Activated B cell treated with CpG ODN at 0.5 μM for 24 hours (primary cell): Measurements from ENCODE around the gene S100A6. TPM values are rescaled to one million over a fixed set of nuclear protein-coding genes. Genes with fewer than 3 reads are reported as not detected.

Experiments
- ATAC-seq: fragments of 200-7000 bp; cut with Tn5 transposase; one replicate; pipeline ENCODE4 v1.10.0; 2021; ENCODE audit warnings: low read depth, mild to moderate bottlenecking, moderate library complexity
- CTCF ChIA-PET: fragments of 350-600 bp; sonication (Branson Sonifier 250); formaldehyde crosslinking; loops from one replicate; lab custom pipeline; 2021; ENCODE audit warnings: antibody characterized with exemption; lab: Charles Lee
- POLR2A ChIA-PET: fragments of 350-600 bp; sonication (Branson Sonifier 250); formaldehyde crosslinking; loops from one replicate; lab custom pipeline; 2021; ENCODE audit warnings: antibody characterized with exemption; lab: Charles Lee
- DNase-seq: peaks from one replicate; pipeline ENCODE4 v3.0.0; 2022
- H3K27ac Mint-ChIP-seq: one replicate; pipeline ENCODE4 v1.8.0; 2020; ENCODE audit warnings: mixed read lengths
- H3K27me3 Mint-ChIP-seq: one replicate; pipeline ENCODE4 v1.8.0; 2021; ENCODE audit warnings: mixed read lengths
- H3K36me3 Mint-ChIP-seq: one replicate; pipeline ENCODE4 v1.8.0; 2021; ENCODE audit warnings: low read depth, mixed read lengths
- H3K4me1 Mint-ChIP-seq: one replicate; pipeline ENCODE4 v1.8.0; 2021; ENCODE audit warnings: mixed read lengths
- H3K4me3 Mint-ChIP-seq: one replicate; pipeline ENCODE4 v1.8.0; 2020; ENCODE audit warnings: mild to moderate bottlenecking, mixed read lengths
- H3K9me3 Mint-ChIP-seq: one replicate; pipeline ENCODE4 v1.8.0; 2020; ENCODE audit warnings: mixed read lengths
- CTCF ChIP-seq: fragments of 200-600 bp; IDR thresholded peaks from one replicate; pipeline ENCODE4 v1.8.0; 2022; ENCODE audit warnings: antibody characterized with exemption, mild to moderate bottlenecking
- intact Hi-C: fragments of 100-400 bp; cut with micrococcal nuclease; formaldehyde crosslinking; loops from one replicate; pipeline ENCODE4 v1.15.1; 2024
- total RNA-seq: library from RNA; stranded (reverse); gene quantifications from 2 replicates; pipeline ENCODE4 v1.2.3, GENCODE V29; 2022

Gene S100A6
- total RNA-seq, 1 donor from 2014 or later = 166 TPM

GRCh38 chr1:153538315-153538821, 2.6 kb upstream of the S100A6 start:
- Mint-ChIP-seq H3K27ac (no peak overlapping the region), H3K4me1 (peaks cover 65% of the 10 kb centered on the region), H3K27me3 (no peaks in the 10 kb centered on the region), H3K4me3 (no peak overlapping the region), H3K36me3 (peaks cover 13% of the 10 kb centered on the region), H3K9me3 (no peaks in the 10 kb centered on the region)
- intact Hi-C loops = no loop called here
- no peak for TF ChIP-seq CTCF
- no peak for DNase-seq
- ChIA-PET CTCF (interaction anchor here (1.2 kb wide), 1 partner anchor 30 kb away, joined by 3 read pairs; no protein-coding TSS in a partner anchor), POLR2A (interaction anchor here (0.9 to 7.9 kb wide), 5 partner anchors 12 to 96 kb away, joined by 3 to 115 read pairs (median 4); partner anchors contain the start of genes CHTOP and S100A2)
- no peak for ATAC-seq

DNA sequence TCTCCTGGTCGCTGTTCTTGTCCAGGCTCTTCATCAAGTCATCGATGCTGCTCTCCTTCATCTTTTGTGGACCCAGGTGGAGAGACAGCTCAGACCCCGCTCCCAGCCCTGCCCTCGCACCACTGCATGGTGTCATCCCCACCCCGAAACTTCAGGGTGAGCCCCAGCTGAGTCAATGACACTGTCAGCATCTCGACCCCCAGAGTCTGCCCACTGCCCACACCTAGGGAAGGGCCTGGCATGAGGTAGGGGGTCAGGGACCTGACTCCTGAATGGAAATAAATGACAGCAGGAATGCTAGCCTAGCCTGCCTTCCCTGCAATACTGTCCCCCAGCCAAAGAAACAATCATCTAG, 1.6 kb upstream of the S100A6 start:
- no peak for TF ChIP-seq CTCF
- H3K27me3 Mint-ChIP-seq = no peaks in the 10 kb centered on the region
- DNase-seq (no peak), ATAC-seq (no peak)
- H3K4me3 Mint-ChIP-seq = peak overlapping the region; percentile 28
- peaks cover 10% of the 10 kb centered on the region for H3K36me3 Mint-ChIP-seq
- peaks cover 69% of the 10 kb centered on the region for H3K4me1 Mint-ChIP-seq
- CTCF ChIA-PET = interaction anchor here (6.4 kb wide), 1 partner anchor 33 kb away, joined by 119 read pairs; no protein-coding TSS in a partner anchor
- intact Hi-C loops = no loop called here
- H3K27ac Mint-ChIP-seq = peak overlapping the region; percentile 96
- POLR2A ChIA-PET = interaction anchor here (0.7 to 7.9 kb wide), 4 partner anchors 8 to 97 kb away, joined by 3 to 115 read pairs (median 64); partner anchors contain the start of genes CHTOP, S100A2, S100A3 and S100A4
- no peaks in the 10 kb centered on the region for H3K9me3 Mint-ChIP-seq

GRCh38 chr1:153536671-153537375, 1.0 kb upstream of the S100A6 start:
- ATAC-seq = no peak
- intact Hi-C loops = loop anchor here (1.0 kb wide), 2 partner anchors 8 to 29 kb away; partner anchors contain the start of gene S100A4
- H3K4me3 Mint-ChIP-seq = peak overlapping the region; percentile 93
- DNase-seq = no peak
- no peaks in the 10 kb centered on the region for H3K27me3 Mint-ChIP-seq
- peaks cover 70% of the 10 kb centered on the region for H3K4me1 Mint-ChIP-seq
- TF ChIP-seq CTCF = no peak
- H3K9me3 Mint-ChIP-seq = no peaks in the 10 kb centered on the region
- CTCF ChIA-PET = interaction anchor here (0.9 to 6.4 kb wide), 3 partner anchors 22 to 97 kb away, joined by 3 to 119 read pairs (median 3); partner anchors contain the start of gene CHTOP
- peaks cover 10% of the 10 kb centered on the region for H3K36me3 Mint-ChIP-seq
- H3K27ac Mint-ChIP-seq = peak overlapping the region; percentile 96
- POLR2A ChIA-PET = interaction anchor here (1.6 to 7.9 kb wide), 4 partner anchors 9 to 98 kb away, joined by 6 to 115 read pairs (median 64); partner anchors contain the start of genes CHTOP, S100A2 and S100A4

DNA sequence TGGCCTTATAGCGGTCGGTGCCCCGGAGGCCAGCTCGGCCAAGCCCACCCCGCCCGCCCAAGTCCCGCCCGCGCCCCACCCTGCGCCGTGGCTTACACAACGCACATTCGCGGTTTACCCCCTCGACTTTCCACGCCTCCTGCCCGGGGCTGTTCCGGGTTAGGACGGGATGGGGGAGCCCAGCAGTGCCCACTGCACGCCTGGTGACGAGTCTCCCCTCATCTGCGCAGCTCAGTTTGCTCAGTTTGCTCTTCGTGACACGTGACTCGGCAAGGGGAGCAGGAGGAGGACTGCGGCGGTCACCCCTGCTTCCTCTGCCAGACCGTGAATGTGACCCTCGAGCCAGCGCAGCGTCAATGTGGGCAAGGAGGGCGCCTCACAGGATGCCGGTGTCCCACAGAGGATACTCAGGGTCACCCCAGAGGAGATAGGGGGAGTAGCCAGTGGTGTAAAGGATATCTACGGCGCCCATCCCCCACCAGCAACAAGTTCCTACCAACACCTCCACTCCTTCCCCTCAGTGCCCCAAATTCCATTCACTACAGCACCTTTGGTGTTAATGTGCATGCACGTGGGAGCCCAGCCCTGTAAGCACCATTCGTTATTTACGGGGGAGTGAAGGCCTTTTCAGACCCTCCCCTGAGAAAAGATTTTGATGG, 350 bp upstream of the S100A6 start:
- CTCF ChIA-PET = interaction anchor here (0.9 to 6.4 kb wide), 8 partner anchors 9 to 98 kb away, joined by 3 to 119 read pairs (median 4); partner anchors contain the start of genes CHTOP, S100A13 and S100A2
- intact Hi-C loops = loop anchor here (1.0 kb wide), 2 partner anchors 9 to 30 kb away; partner anchors contain the start of gene S100A4
- DNase-seq = peak; percentile 64
- H3K9me3 Mint-ChIP-seq = no peaks in the 10 kb centered on the region
- H3K36me3 Mint-ChIP-seq = peaks cover 10% of the 10 kb centered on the region
- H3K27ac Mint-ChIP-seq = peak overlapping the region; percentile 96
- no peaks in the 10 kb centered on the region for H3K27me3 Mint-ChIP-seq
- peaks cover 63% of the 10 kb centered on the region for H3K4me1 Mint-ChIP-seq
- H3K4me3 Mint-ChIP-seq = peak overlapping the region; percentile 93
- peak; percentile 80 for ATAC-seq
- POLR2A ChIA-PET = interaction anchor here (0.6 to 7.9 kb wide), 20 partner anchors 9 to 455 kb away, joined by 3 to 115 read pairs (median 4); partner anchors contain the start of genes CHTOP, CREB3L4, JTB and RPS27
- no peak for TF ChIP-seq CTCF
